H9 (cell line): ENCODE measurements around the gene INSYN2B. TPM values are rescaled to one million over a fixed set of nuclear protein-coding genes. Genes with fewer than 3 reads are reported as not detected.

Experiments used
- DNase-seq: peaks from one replicate; pipeline ENCODE4 v3.0.0-alpha.2; 2017
- H2AFZ ChIP-seq: one replicate; pipeline ENCODE4 v1.6.1; 2013; ENCODE audit warnings: mild to moderate bottlenecking, low read length, control low read depth, moderate library complexity
- H2AK5ac ChIP-seq: 2 replicates; pipeline ENCODE4 v1.6.1; 2013; ENCODE audit warnings: low read length, control low read depth, mixed read lengths; ENCODE audit not compliant: insufficient read length
- H2BK120ac ChIP-seq: one replicate; pipeline ENCODE4 v1.6.1; 2013; ENCODE audit warnings: low read depth, mild to moderate bottlenecking, low read length, control low read depth, inconsistent platforms; ENCODE audit not compliant: poor library complexity, severe bottlenecking
- H2BK12ac ChIP-seq: 2 replicates; pipeline ENCODE4 v1.6.1; 2013; ENCODE audit warnings: low read length, control low read depth, mixed read lengths, low read depth; ENCODE audit not compliant: insufficient read length
- H2BK15ac ChIP-seq: 2 replicates; pipeline ENCODE4 v1.6.1; 2013; ENCODE audit warnings: low read depth, low read length, control low read depth
- H2BK20ac ChIP-seq: one replicate; pipeline ENCODE4 v1.6.1; 2013; ENCODE audit warnings: low read depth, mild to moderate bottlenecking, low read length, control low read depth, inconsistent platforms; ENCODE audit not compliant: poor library complexity, severe bottlenecking
- H2BK5ac ChIP-seq: 2 replicates; pipeline ENCODE4 v1.6.1; 2013; ENCODE audit warnings: low read length, control low read depth, mixed read lengths; ENCODE audit not compliant: insufficient read length
- H3K14ac ChIP-seq: 2 replicates; pipeline ENCODE4 v1.6.1; 2013; ENCODE audit warnings: low read length, control low read depth; ENCODE audit not compliant: insufficient read depth
- H3K18ac ChIP-seq: 2 replicates; pipeline ENCODE4 v1.6.1; 2013; ENCODE audit warnings: low read depth, mild to moderate bottlenecking, mixed read lengths, low read length, control low read depth; ENCODE audit not compliant: insufficient read length
- H3K23ac ChIP-seq: 2 replicates; pipeline ENCODE4 v1.6.1; 2013; ENCODE audit warnings: low read length, control low read depth, mixed read lengths, low read depth; ENCODE audit not compliant: insufficient read length
- H3K23me2 ChIP-seq: 2 replicates; pipeline ENCODE4 v1.6.1; 2013; ENCODE audit warnings: low read depth, mild to moderate bottlenecking, mixed read lengths, low read length, control low read depth; ENCODE audit not compliant: insufficient read length, poor library complexity, severe bottlenecking
- H3K27ac ChIP-seq: 2 replicates; pipeline ENCODE4 v1.5.1; 2013; ENCODE audit warnings: low read length, control low read depth, mixed read lengths, low read depth; ENCODE audit not compliant: insufficient read length
- H3K27me3 ChIP-seq: 2 replicates; pipeline ENCODE4 v1.6.1; 2013; ENCODE audit warnings: low read length, control low read depth, inconsistent platforms; ENCODE audit not compliant: insufficient read depth
- H3K4ac ChIP-seq: 2 replicates; pipeline ENCODE4 v1.6.1; 2013; ENCODE audit warnings: low read depth, mild to moderate bottlenecking, control low read depth, inconsistent platforms, low read length, moderate library complexity
- H3K4me1 ChIP-seq: 2 replicates; pipeline ENCODE4 v1.6.1; 2013; ENCODE audit warnings: low read length, control low read depth, inconsistent platforms; ENCODE audit not compliant: insufficient read depth
- H3K4me2 ChIP-seq: 2 replicates; pipeline ENCODE4 v1.6.1; 2013; ENCODE audit warnings: low read length, control low read depth, mixed read lengths; ENCODE audit not compliant: insufficient read length, insufficient read depth
- H3K56ac ChIP-seq: 2 replicates; pipeline ENCODE4 v1.6.1; 2013; ENCODE audit warnings: low read depth, mild to moderate bottlenecking, mixed read lengths, low read length, control low read depth; ENCODE audit not compliant: insufficient read length
- H3K79me1 ChIP-seq: 2 replicates; pipeline ENCODE4 v1.6.1; 2013; ENCODE audit warnings: low read depth, mild to moderate bottlenecking, moderate library complexity, low read length, control low read depth, inconsistent platforms; ENCODE audit not compliant: insufficient read depth, poor library complexity, severe bottlenecking
- H3K79me2 ChIP-seq: 2 replicates; pipeline ENCODE4 v1.6.1; 2013; ENCODE audit warnings: low read length, control low read depth, inconsistent platforms; ENCODE audit not compliant: insufficient read depth
- H3K9ac ChIP-seq: 2 replicates; pipeline ENCODE4 v1.6.1; 2013; ENCODE audit warnings: low read length, control low read depth, mixed read lengths; ENCODE audit not compliant: insufficient read length; ENCODE audit errors: extremely low read depth
- H3K9me3 ChIP-seq: one replicate; pipeline ENCODE4 v1.6.1; 2013; ENCODE audit warnings: low read depth, low read length, inconsistent platforms; ENCODE audit not compliant: control insufficient read depth
- H3T11ph ChIP-seq: one replicate; pipeline ENCODE4 v1.6.1; 2013; ENCODE audit warnings: mild to moderate bottlenecking, low read length, control low read depth, inconsistent platforms
- H4K20me1 ChIP-seq: one replicate; pipeline ENCODE4 v1.6.1; 2013; ENCODE audit not compliant: control insufficient read depth, insufficient read length, insufficient read depth
- H4K5ac ChIP-seq: 2 replicates; pipeline ENCODE4 v1.6.1; 2013; ENCODE audit warnings: low read depth, mild to moderate bottlenecking, mixed read lengths, low read length, control low read depth; ENCODE audit not compliant: insufficient read length
- H4K8ac ChIP-seq: replicated peaks from 2 replicates; pipeline ENCODE4 v1.6.1; 2013; ENCODE audit warnings: low read length, control low read depth, mixed read lengths, low read depth; ENCODE audit not compliant: insufficient read length
- H4K91ac ChIP-seq: 2 replicates; pipeline ENCODE4 v1.6.1; 2013; ENCODE audit warnings: low read depth, mild to moderate bottlenecking, moderate library complexity, mixed read lengths, low read length, control low read depth; ENCODE audit not compliant: insufficient read length
- H3K27ac Mint-ChIP-seq, 3 experiments: 2 replicates in 2 of 3; 3 replicates in 1 of 3; pipeline ENCODE4 v1.8.0; 2020 to 2021; ENCODE audit warnings: mixed read lengths in 3 of 3, mild to moderate bottlenecking in 1 of 3, moderate library complexity in 1 of 3
- H3K27me3 Mint-ChIP-seq: 2 replicates; pipeline ENCODE4 v1.8.0; 2021; ENCODE audit warnings: low read depth, mild to moderate bottlenecking, moderate library complexity, mixed read lengths
- H3K36me3 Mint-ChIP-seq, 3 experiments: 2 replicates in 2 of 3; 3 replicates in 1 of 3; pipeline ENCODE4 v1.8.0; 2020 to 2021; ENCODE audit warnings: low read depth in 3 of 3, mixed read lengths in 3 of 3; ENCODE audit not compliant: insufficient read depth in 1 of 3
- H3K4me1 Mint-ChIP-seq, 2 experiments: 2 replicates each; pipeline ENCODE4 v1.8.0; 2020; ENCODE audit warnings: mixed read lengths in 2 of 2
- H3K4me3 Mint-ChIP-seq, 2 experiments: 2 replicates in 1 of 2; 3 replicates in 1 of 2; pipeline ENCODE4 v1.8.0; 2020 to 2021; ENCODE audit warnings: mild to moderate bottlenecking in 2 of 2, mixed read lengths in 2 of 2, moderate library complexity in 1 of 2
- H3K9me3 Mint-ChIP-seq, 2 experiments: 2 replicates in 1 of 2; 3 replicates in 1 of 2; pipeline ENCODE4 v1.8.0; 2020; ENCODE audit warnings: mild to moderate bottlenecking in 2 of 2, mixed read lengths in 2 of 2, moderate library complexity in 1 of 2
- total RNA-seq: library from RNA; stranded (reverse); gene quantifications from 2 replicates; pipeline ENCODE4 v1.2.1, GENCODE V29; 2021
- TF ChIP-seq, protein P1 (sequence below): fragments of 200-600 bp; sonication (generic); conservative IDR thresholded peaks from 3 replicates; pipeline ENCODE4 v1.8.0; 2021; ENCODE audit warnings: antibody characterized with exemption, mild to moderate bottlenecking

INSYN2B gene
- total RNA-seq, 1 experiment from 2014 or later = not detected

DNA sequence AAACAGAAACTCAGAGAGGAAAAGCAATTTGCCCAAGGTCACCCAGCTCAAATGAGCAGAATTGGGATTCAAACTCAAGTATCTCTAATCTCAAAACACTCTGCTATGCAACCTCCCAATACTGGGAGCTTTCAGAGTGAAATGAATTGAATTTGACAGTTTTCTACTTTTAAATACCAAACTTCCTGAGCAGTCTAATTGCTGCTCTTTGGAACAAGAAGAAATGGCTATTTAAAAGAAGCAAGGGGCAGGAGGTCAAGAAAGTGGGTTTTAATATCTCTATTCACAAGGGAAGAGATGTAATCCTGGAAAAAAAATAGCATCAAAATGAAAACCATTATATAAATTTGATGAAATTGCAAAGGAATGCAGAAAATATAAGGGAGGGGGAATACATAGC, 142.6 kb downstream of the INSYN2B start:
- Histone ChIP-seq H3K23ac (no peak overlapping the region), H2AFZ (no peak overlapping the region), H3K4me2 (no peak overlapping the region), H3K56ac (no peak overlapping the region), H3T11ph (no peak overlapping the region), H2AK5ac (no peak overlapping the region), H4K20me1 (no peaks in the 10 kb centered on the region), H2BK5ac (no peak overlapping the region), H4K8ac (no peak overlapping the region), H2BK120ac (no peak overlapping the region), H4K5ac (no peak overlapping the region), H3K9ac (no peak overlapping the region), H4K91ac (no peak overlapping the region), H3K4me1 (no peaks in the 10 kb centered on the region), H3K27me3 (no peaks in the 10 kb centered on the region), H2BK15ac (no peak overlapping the region), H3K14ac (no peak overlapping the region), H3K4ac (no peak overlapping the region), H2BK12ac (no peak overlapping the region), H3K9me3 (no peaks in the 10 kb centered on the region), H3K27ac (no peak overlapping the region), H3K79me2 (no peaks in the 10 kb centered on the region), H3K23me2 (no peaks in the 10 kb centered on the region), H2BK20ac (no peak overlapping the region), H3K18ac (no peak overlapping the region), H3K79me1 (no peaks in the 10 kb centered on the region)
- TF ChIP-seq, protein P1, sequence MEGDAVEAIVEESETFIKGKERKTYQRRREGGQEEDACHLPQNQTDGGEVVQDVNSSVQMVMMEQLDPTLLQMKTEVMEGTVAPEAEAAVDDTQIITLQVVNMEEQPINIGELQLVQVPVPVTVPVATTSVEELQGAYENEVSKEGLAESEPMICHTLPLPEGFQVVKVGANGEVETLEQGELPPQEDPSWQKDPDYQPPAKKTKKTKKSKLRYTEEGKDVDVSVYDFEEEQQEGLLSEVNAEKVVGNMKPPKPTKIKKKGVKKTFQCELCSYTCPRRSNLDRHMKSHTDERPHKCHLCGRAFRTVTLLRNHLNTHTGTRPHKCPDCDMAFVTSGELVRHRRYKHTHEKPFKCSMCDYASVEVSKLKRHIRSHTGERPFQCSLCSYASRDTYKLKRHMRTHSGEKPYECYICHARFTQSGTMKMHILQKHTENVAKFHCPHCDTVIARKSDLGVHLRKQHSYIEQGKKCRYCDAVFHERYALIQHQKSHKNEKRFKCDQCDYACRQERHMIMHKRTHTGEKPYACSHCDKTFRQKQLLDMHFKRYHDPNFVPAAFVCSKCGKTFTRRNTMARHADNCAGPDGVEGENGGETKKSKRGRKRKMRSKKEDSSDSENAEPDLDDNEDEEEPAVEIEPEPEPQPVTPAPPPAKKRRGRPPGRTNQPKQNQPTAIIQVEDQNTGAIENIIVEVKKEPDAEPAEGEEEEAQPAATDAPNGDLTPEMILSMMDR = no peak
- Mint-ChIP-seq H3K9me3 (no peaks in the 10 kb centered on the region), H3K4me3 (no peak overlapping the region), H3K36me3 (no peaks in the 10 kb centered on the region; a peak in 1 of 7 replicates), H3K4me1 (peaks cover 0 to 4% of the 10 kb centered on the region in 2 experiments; a peak in 3 of 4 replicates), H3K27ac (no peak overlapping the region), H3K27me3 (no peaks in the 10 kb centered on the region)
- DNase-seq = no peak
